Activated CD8-positive, alpha-beta T cell treated with anti-CD3 and anti-CD28 coated beads, Interleukin-2, amount 10 ng/mL, durations not matched to agents 7 days and 5 days (primary cell): ENCODE results near the gene SPECC1. TPM values are rescaled to one million over a fixed set of nuclear protein-coding genes. Genes with fewer than 3 reads are reported as not detected.

Source experiments
- ATAC-seq: fragments of 150-1000 bp; cut with Tn5 transposase; one replicate; pipeline ENCODE4 v1.10.0; 2021; ENCODE audit warnings: moderate library complexity
- CTCF ChIA-PET: fragments of 350-600 bp; sonication (Branson Sonifier 250); formaldehyde crosslinking; loops from one replicate; lab custom pipeline; 2021; ENCODE audit warnings: antibody characterized with exemption; lab: Charles Lee
- POLR2A ChIA-PET: fragments of 350-600 bp; sonication (Branson Sonifier 250); formaldehyde crosslinking; loops from one replicate; lab custom pipeline; 2021; ENCODE audit warnings: antibody characterized with exemption; lab: Charles Lee
- DNase-seq: peaks from one replicate; pipeline ENCODE4 v3.0.0-alpha.2; 2020
- H3K27ac Mint-ChIP-seq: one replicate; pipeline ENCODE4 v1.8.0; 2021; ENCODE audit warnings: mild to moderate bottlenecking, mixed read lengths
- H3K27me3 Mint-ChIP-seq: one replicate; pipeline ENCODE4 v1.8.0; 2021; ENCODE audit warnings: low read depth, mixed read lengths
- H3K36me3 Mint-ChIP-seq: one replicate; pipeline ENCODE4 v1.8.0; 2021; ENCODE audit warnings: low read depth, mixed read lengths
- H3K4me1 Mint-ChIP-seq: one replicate; pipeline ENCODE4 v1.8.0; 2021; ENCODE audit warnings: low read depth, mixed read lengths
- H3K4me3 Mint-ChIP-seq: one replicate; pipeline ENCODE4 v1.8.0; 2021; ENCODE audit warnings: mild to moderate bottlenecking, mixed read lengths
- H3K9me3 Mint-ChIP-seq: one replicate; pipeline ENCODE4 v1.8.0; 2022; ENCODE audit warnings: mixed read lengths; ENCODE audit not compliant: insufficient read depth
- total RNA-seq, 2 experiments: library from RNA; stranded (reverse); gene quantifications; one replicate each; pipeline ENCODE4 v1.2.3, GENCODE V29; 2021

The SPECC1 gene
- total RNA-seq, 2 experiments from 2014 or later, result 4.2 to 5.3 TPM

DNA sequence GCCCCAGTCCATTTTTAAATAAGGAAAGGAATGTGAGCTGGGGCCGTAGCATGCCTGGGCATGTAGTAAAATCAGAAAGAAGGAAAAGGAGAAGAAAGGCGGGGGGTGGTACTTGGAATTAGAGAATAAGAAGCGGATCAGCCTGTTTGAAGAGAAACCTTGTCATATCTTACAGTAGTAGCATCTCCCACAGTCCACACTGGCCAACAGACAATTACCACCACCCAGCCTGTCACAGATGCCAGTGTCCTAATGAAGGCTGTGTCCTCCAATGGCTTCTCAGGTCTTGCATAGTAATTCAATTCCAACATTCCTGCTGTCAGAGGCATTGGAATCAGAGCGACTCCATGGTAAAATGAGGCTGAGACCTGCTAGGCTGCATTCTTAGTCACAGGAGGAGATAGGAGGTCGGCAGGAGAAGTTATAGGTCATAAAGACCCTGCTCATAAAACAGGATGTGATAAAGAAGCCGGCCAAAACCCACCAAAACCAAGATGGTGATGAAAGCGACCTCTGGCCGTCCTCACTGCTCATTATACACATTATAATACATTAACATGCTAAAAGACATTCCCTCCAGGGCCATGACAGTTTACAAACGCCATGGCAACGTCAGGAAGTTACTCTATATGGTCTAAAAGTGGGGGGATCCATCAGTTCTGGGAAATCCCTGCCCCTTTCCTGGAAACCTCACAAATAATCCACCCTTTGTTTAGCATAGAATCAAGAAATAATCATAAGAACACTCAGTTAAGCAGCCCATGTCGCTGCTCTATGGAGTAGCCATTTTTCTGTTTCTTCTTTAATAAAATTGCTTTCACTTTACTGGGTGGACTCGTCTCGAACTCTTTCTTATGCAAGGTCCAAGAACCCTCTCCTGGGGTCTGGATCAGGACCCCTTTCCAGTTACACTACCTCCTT lies 22.0 kb upstream of the SPECC1 start:
- H3K4me3 Mint-ChIP-seq, result no peak overlapping the region
- no peaks in the 10 kb centered on the region for H3K36me3 Mint-ChIP-seq
- H3K27me3 Mint-ChIP-seq, result peaks cover 10% of the 10 kb centered on the region
- ChIA-PET CTCF (interaction anchor here (1.9 kb wide), 1 partner anchor 130 kb away, joined by 7 read pairs; no protein-coding TSS in a partner anchor), POLR2A (no interaction called here)
- no peaks in the 10 kb centered on the region for H3K9me3 Mint-ChIP-seq
- no peaks in the 10 kb centered on the region for H3K4me1 Mint-ChIP-seq
- ATAC-seq (no peak), DNase-seq (no peak)
- H3K27ac Mint-ChIP-seq, result no peak overlapping the region

DNA sequence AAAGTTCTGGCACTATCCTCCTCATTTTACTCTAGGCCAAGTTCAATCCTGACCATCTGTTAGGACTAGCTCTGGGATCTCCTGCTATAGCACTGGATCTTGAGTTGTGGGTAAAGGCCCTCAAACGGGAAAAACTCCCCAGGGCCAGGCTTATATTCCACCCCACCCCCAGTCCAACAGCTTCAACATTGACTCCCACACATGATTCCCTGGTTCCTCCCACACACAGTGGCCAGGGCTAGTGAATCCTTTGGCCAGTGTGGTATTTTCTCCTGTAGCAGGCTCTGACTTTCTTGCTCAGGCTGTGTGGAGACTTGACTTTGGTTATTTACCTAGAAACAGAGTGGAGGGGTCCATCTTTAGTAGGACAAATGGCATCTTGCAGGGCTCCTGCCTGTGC lies 21.3 kb upstream of the SPECC1 start:
- Mint-ChIP-seq H3K4me3 (no peak overlapping the region), H3K4me1 (peaks cover 2% of the 10 kb centered on the region), H3K27ac (no peak overlapping the region), H3K27me3 (peaks cover 10% of the 10 kb centered on the region), H3K36me3 (no peaks in the 10 kb centered on the region), H3K9me3 (no peaks in the 10 kb centered on the region)
- ChIA-PET POLR2A (no interaction called here), CTCF (interaction anchor here (1.9 to 2.9 kb wide), 2 partner anchors 21 to 129 kb away, joined by 7 to 9 read pairs; partner anchors contain the start of gene SPECC1)
- ATAC-seq (no peak), DNase-seq (no peak)

DNA sequence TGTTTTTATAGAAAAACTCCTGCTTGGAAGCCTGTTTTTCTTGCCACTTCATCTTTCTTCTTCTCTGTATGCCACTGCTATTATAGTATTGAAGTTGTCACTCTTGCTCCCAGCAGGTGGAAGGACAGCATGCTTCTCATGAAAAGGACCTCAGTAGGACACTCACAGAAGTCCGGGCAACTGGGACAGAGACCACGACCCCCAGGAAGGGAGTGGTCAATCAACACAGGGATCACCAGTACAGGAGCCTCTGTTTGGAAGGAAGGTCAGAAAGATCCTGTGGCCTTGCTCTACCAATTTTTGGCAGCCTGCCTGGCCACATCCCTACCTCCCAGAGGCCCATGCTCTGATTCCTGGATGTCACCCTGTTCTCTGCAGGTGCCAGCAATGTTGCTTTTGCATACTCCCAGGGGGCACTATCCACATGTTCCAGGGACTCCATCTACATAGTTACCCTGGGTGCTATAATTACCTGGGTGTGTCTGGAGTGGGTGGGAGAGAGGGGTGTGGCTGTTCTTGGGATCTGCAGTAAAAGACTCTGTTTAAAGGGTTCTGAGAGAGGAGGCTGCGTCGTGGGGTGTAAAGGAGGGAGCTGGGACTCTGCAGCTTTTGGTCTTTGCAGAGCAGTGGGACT lies 17.8 kb upstream of the SPECC1 start:
- ChIA-PET CTCF (interaction anchor here (1.3 to 3.8 kb wide), 4 partner anchors 9 to 126 kb away, joined by 3 to 38 read pairs (median 17); partner anchors contain the start of genes AKAP10 and SPECC1), POLR2A (no interaction called here)
- ATAC-seq (no peak), DNase-seq (no peak)
- peaks cover 4% of the 10 kb centered on the region for H3K4me1 Mint-ChIP-seq
- no peak overlapping the region for H3K4me3 Mint-ChIP-seq
- no peak overlapping the region for H3K27ac Mint-ChIP-seq
- no peaks in the 10 kb centered on the region for H3K9me3 Mint-ChIP-seq
- H3K27me3 Mint-ChIP-seq, result peaks cover 10% of the 10 kb centered on the region
- H3K36me3 Mint-ChIP-seq, result no peaks in the 10 kb centered on the region

DNA sequence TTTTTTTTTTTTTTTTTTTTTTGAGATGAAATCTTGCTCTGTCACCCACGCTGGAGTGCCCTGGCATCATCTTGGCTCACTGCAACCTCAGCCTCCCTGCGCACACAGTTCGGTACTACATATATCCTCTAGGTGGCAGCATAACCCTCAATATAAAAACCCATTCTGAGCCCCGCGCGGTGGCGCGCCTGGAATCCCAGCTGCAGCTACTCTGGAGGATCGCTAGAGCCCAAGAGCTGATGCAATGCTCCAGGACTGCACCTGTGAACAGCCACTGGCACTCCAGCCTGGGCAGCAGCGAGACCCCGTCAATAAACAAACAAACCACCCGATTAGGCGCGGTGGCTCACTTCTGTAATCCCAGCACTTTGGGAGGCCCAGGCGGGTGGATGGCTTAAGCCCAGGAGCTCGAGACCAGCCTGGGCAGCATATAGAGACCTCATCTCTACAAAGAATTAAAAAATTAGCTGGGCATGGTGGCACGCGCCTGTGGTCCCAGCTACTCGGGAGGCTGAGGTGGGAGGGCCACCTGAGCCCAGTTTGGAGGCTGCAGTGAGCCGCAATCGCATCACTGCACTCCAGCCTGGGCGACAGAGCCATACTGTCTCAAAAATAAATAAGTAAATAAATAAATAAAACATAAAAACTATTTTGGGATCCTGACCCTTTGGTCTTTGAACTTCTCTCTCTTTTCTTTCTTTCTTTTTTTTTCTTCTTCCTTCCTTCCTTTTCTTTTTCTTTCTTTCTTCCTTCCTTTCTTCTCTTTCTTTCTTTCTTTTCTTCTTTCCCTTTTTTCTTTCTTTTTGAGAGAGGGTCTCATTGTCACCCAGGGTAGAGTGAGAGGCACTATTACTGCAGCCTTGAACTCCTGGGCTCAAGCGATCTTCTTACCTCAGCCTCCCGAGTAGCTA lies 16.1 kb upstream of the SPECC1 start:
- no peaks in the 10 kb centered on the region for H3K36me3 Mint-ChIP-seq
- peaks cover 10% of the 10 kb centered on the region for H3K27me3 Mint-ChIP-seq
- ChIA-PET POLR2A (interaction anchor here (0.6 kb wide), 1 partner anchor 9 kb away, joined by 4 read pairs; no protein-coding TSS in a partner anchor), CTCF (interaction anchor here (0.6 to 3.8 kb wide), 25 partner anchors 8 to 323 kb away, joined by 3 to 38 read pairs (median 4); partner anchors contain the start of genes AKAP10 and SPECC1)
- H3K9me3 Mint-ChIP-seq, result no peaks in the 10 kb centered on the region
- DNase-seq (peak; percentile 82), ATAC-seq (peak; percentile 99)
- H3K4me1 Mint-ChIP-seq, result peaks cover 8% of the 10 kb centered on the region
- no peak overlapping the region for H3K27ac Mint-ChIP-seq
- peak overlapping the region; percentile 28 for H3K4me3 Mint-ChIP-seq

DNA sequence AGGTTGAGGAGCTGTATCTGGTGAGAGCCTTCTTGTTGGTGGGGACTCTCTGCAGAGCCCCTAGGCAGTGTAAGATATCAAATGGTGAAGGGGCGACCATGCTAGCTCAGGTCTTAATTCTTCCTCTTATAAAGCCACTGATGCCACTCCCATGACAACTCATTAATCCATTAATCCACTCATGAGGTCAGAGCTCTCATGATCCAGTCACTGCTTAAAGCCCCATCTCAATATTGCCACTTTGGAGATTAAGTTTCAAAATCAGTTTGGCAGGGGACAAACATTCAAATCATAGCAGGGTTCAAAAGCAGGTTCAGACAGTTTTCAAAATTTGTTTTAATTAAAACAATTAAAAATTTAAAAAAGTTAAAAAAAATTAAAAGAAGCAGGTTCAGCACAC lies 13.1 kb upstream of the SPECC1 start:
- H3K9me3 Mint-ChIP-seq, result no peaks in the 10 kb centered on the region
- no peak overlapping the region for H3K4me3 Mint-ChIP-seq
- ATAC-seq, result no peak
- ChIA-PET CTCF (interaction anchor here (1.2 kb wide), 3 partner anchors 13 to 230 kb away, joined by 3 to 5 read pairs (median 3); no protein-coding TSS in a partner anchor), POLR2A (no interaction called here)
- peaks cover 4% of the 10 kb centered on the region for H3K27me3 Mint-ChIP-seq
- H3K27ac Mint-ChIP-seq, result no peak overlapping the region
- no peaks in the 10 kb centered on the region for H3K36me3 Mint-ChIP-seq
- H3K4me1 Mint-ChIP-seq, result peaks cover 8% of the 10 kb centered on the region
- DNase-seq, result no peak

DNA sequence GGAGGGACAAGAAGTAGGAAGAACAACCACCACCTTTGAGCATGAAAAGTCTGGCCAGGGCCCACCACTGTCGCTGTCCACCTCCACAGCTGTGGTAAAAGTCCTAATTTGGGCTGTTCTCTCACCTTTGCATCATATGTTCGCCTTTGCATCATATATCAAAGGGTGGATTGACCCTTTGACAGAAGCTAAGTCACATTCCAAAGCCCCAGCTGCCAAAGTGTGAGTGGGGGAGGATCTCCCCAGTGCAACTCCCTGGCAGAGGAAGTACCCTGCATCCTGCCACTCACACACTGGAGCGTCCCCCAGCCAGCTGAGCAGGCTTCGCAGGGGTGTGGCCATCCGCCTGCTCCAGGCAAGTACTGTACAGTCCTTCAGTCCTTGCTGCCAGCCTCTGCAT lies 12.7 kb upstream of the SPECC1 start:
- ChIA-PET POLR2A (no interaction called here), CTCF (interaction anchor here (1.2 kb wide), 3 partner anchors 12 to 230 kb away, joined by 3 to 5 read pairs (median 3); no protein-coding TSS in a partner anchor)
- H3K27ac Mint-ChIP-seq, result no peak overlapping the region
- H3K9me3 Mint-ChIP-seq, result no peaks in the 10 kb centered on the region
- peaks cover 4% of the 10 kb centered on the region for H3K27me3 Mint-ChIP-seq
- DNase-seq, result no peak
- no peaks in the 10 kb centered on the region for H3K36me3 Mint-ChIP-seq
- ATAC-seq, result no peak
- peaks cover 8% of the 10 kb centered on the region for H3K4me1 Mint-ChIP-seq
- no peak overlapping the region for H3K4me3 Mint-ChIP-seq

DNA sequence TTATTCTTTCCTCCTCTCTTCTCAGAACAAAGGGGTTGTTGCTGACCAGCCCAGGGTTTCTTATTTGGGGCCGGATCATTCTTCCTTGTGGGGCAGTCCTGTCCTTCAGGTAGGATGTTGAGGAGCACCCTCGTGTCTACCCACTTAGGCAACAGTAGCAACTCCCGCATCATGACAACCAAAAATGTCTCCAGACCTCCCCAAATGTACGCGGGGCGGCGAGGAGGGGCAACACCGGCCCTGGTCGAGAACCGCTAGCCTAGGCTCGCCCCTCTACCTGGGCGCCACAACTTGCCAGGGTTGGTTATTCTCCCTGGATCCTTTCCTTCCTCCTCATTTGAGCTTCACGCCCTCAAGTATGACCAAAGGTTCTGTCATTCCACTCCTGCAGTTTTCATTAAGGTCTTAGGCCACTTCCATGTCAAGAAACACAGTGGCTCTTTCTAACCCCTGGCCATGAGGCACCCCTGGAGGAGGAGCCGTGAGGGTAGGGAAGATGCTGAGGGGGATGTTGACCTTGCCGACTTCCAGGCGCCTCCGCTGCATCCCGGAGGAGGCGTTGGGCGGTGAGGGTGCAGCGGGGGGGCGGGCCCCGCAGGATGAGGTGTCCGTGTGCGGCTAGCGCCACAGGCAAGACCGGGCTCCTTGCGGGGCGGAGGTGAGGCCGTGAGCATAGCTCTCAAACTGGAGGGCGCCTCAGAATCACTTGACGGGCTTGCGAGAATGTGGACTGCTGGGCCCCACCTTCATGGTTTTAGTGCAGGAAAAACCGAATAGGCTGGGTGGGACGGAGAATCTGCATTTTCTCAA lies 712 bp upstream of the SPECC1 start:
- Mint-ChIP-seq H3K9me3 (no peaks in the 10 kb centered on the region), H3K4me3 (peak overlapping the region; percentile 83), H3K27me3 (peaks cover 43% of the 10 kb centered on the region), H3K4me1 (peaks cover 10% of the 10 kb centered on the region), H3K27ac (peak overlapping the region; percentile 64), H3K36me3 (no peaks in the 10 kb centered on the region)
- POLR2A ChIA-PET, result interaction anchor here (0.8 to 1.1 kb wide), 2 partner anchors 28 to 31 kb away, joined by 4 to 6 read pairs; partner anchors contain the start of gene AKAP10
- CTCF ChIA-PET, result interaction anchor here (0.6 to 3.8 kb wide), 16 partner anchors 8 to 150 kb away, joined by 3 to 21 read pairs (median 4); partner anchors contain the start of gene AKAP10
- peak; percentile 31 for DNase-seq
- peak; percentile 49 for ATAC-seq

DNA sequence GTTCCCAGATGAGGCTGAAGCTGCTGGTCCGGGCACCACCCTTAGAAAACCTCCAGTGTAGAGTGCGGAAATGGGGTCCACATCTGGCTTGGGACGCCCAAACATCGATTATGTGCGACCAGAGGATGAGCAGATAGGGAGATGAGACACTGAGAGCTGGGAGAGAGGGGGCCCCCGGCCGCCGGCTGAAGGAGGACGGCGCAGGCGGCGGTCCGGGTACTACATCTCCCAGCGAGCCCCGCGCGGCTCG lies 182 bp upstream of the SPECC1 start:
- H3K27me3 Mint-ChIP-seq, result peaks cover 43% of the 10 kb centered on the region
- peak overlapping the region; percentile 64 for H3K27ac Mint-ChIP-seq
- H3K4me1 Mint-ChIP-seq, result peaks cover 10% of the 10 kb centered on the region
- no peaks in the 10 kb centered on the region for H3K9me3 Mint-ChIP-seq
- ChIA-PET POLR2A (interaction anchor here (0.8 to 1.1 kb wide), 2 partner anchors 27 to 31 kb away, joined by 4 to 6 read pairs; partner anchors contain the start of gene AKAP10), CTCF (interaction anchor here (0.6 to 3.8 kb wide), 16 partner anchors 8 to 149 kb away, joined by 3 to 21 read pairs (median 4); partner anchors contain the start of gene AKAP10)
- no peaks in the 10 kb centered on the region for H3K36me3 Mint-ChIP-seq
- H3K4me3 Mint-ChIP-seq, result peak overlapping the region; percentile 83
- ATAC-seq, result no peak
- no peak for DNase-seq

DNA sequence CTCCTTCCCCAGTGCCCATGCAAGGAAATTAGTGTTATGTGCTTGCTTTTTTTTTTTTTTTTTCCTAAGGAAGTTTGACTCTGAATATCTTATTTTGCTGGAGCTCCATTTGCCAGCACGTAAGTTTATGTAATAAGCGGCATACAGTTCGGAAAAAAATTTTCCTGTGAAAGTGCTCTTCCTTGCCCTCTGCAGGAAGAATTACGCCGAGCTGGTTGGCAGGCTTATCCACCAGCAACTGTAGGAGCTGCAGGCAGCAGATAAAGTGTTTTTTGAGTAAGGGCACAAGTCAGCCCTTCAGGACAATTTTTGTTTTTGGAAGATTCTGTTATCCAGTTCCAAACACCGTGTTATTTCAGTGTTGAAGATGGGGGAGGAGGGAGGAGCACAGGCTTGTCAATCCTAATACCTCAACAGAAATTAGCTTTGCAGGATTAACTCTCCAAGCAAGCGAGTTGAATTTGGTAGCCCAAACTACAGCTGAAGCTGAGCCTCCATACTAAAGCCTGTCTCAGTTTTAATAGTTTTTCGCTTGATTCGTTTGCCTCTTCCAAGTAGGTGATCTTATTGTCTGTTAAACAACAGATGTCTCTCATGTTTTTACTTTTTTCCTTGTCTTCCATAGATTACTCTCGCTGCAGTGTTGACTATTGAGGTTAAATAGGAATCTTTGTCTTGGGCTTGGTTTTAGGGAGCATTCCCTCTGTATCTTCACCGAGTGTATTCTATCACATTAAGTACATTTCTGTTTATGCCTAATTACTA lies 1.1 kb downstream of the SPECC1 start:
- ATAC-seq, result no peak
- CTCF ChIA-PET, result interaction anchor here (0.6 to 3.8 kb wide), 8 partner anchors 14 to 89 kb away, joined by 3 to 21 read pairs (median 4); no protein-coding TSS in a partner anchor
- Mint-ChIP-seq H3K27me3 (peaks cover 41% of the 10 kb centered on the region), H3K27ac (no peak overlapping the region), H3K36me3 (no peaks in the 10 kb centered on the region), H3K9me3 (no peaks in the 10 kb centered on the region), H3K4me1 (peaks cover 10% of the 10 kb centered on the region), H3K4me3 (peak overlapping the region; percentile 55)
- POLR2A ChIA-PET, result no interaction called here
- no peak for DNase-seq

DNA sequence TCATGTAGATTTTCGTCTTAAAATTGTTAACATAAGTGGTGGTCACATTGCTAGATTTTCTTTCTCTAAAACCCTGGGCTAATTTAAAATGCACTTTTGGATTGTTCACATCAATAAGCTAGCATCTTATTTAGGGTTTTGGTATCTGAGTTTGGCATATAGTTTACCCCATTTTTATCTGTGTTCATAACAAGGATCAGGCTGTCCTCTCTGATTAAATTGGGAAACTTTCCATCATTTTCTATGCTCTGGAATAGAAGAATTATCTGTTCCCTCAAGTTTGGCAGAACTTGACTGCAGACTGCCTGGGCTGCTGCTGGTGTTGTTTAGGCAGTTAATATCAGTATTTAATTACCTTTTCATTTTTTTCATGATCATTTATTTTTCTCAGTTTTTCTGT lies 1.8 kb downstream of the SPECC1 start:
- ATAC-seq (no peak), DNase-seq (no peak)
- Mint-ChIP-seq H3K27ac (no peak overlapping the region), H3K9me3 (no peaks in the 10 kb centered on the region), H3K36me3 (no peaks in the 10 kb centered on the region), H3K4me1 (peaks cover 10% of the 10 kb centered on the region), H3K4me3 (no peak overlapping the region), H3K27me3 (peaks cover 41% of the 10 kb centered on the region)
- CTCF ChIA-PET, result interaction anchor here (1.2 to 3.8 kb wide), 4 partner anchors 18 to 64 kb away, joined by 4 to 21 read pairs (median 6); no protein-coding TSS in a partner anchor
- POLR2A ChIA-PET, result no interaction called here
